Keratinocyte (primary cell): ENCODE results near the gene FTSJ3. TPM values are rescaled to one million over a fixed set of nuclear protein-coding genes. Genes with fewer than 3 reads are reported as not detected.

ENCODE experiments used
- DNase-seq: peaks from one replicate; pipeline ENCODE4 v3.0.0-alpha.2; 2011; ENCODE audit warnings: low read depth, missing footprints, low spot score
- FAIRE-seq: peaks from 2 replicates; lab custom pipeline; 2011; peaks lifted over from hg19 to GRCh38; lab: Jason Lieb, UNC
- H2AFZ ChIP-seq: 2 replicates; pipeline ENCODE4 v1.6.0; 2012; ENCODE audit warnings: low read length, control low read depth, inconsistent platforms; ENCODE audit not compliant: control insufficient read depth
- H3K27ac ChIP-seq: 2 replicates; pipeline ENCODE4 v1.5.1; 2011; ENCODE audit warnings: low read length; ENCODE audit not compliant: control insufficient read depth, insufficient read depth
- H3K27me3 ChIP-seq: 3 replicates; pipeline ENCODE4 v1.6.0; 2011; ENCODE audit warnings: low read length; ENCODE audit not compliant: control insufficient read depth, insufficient read depth; ENCODE audit errors: extremely low read depth
- H3K36me3 ChIP-seq, 2 experiments: 2 replicates in 1 of 2; 3 replicates in 1 of 2; pipeline ENCODE4 v1.5.1; 2011; ENCODE audit warnings: low read length in 2 of 2, mild to moderate bottlenecking in 1 of 2; ENCODE audit not compliant: control insufficient read depth in 2 of 2, insufficient read depth in 2 of 2; ENCODE audit errors: extremely low read depth in 1 of 2
- H3K4me1 ChIP-seq: 3 replicates; pipeline ENCODE4 v1.5.1; 2011; ENCODE audit warnings: low read length; ENCODE audit not compliant: control insufficient read depth, insufficient read depth; ENCODE audit errors: extremely low read depth
- H3K4me2 ChIP-seq: 3 replicates; pipeline ENCODE4 v1.6.0; 2011; ENCODE audit warnings: low read depth, low read length; ENCODE audit not compliant: control insufficient read depth, insufficient read depth; ENCODE audit errors: extremely low read depth
- H3K4me3 ChIP-seq, 3 experiments: fragments of 200-600 bp in 1 of 3; sonication (generic) in 1 of 3; 2 replicates in 2 of 3; 3 replicates in 1 of 3; pipeline ENCODE4 v1.5.1; 2011 to 2016; ENCODE audit warnings: low read length in 3 of 3, mild to moderate bottlenecking in 3 of 3, control low read depth in 2 of 3, inconsistent platforms in 1 of 3, low read depth in 1 of 3, mixed read lengths in 1 of 3, mixed run types in 1 of 3, moderate library complexity in 1 of 3; ENCODE audit not compliant: control insufficient read depth in 2 of 3, insufficient read depth in 2 of 3; ENCODE audit errors: extremely low read depth in 1 of 3
- H3K79me2 ChIP-seq: 2 replicates; pipeline ENCODE4 v1.6.0; 2012; ENCODE audit warnings: low read length; ENCODE audit not compliant: control insufficient read depth, insufficient read depth
- H3K9ac ChIP-seq: 3 replicates; pipeline ENCODE4 v1.6.0; 2011; ENCODE audit warnings: low read length; ENCODE audit not compliant: control insufficient read depth, insufficient read depth; ENCODE audit errors: extremely low read depth
- H3K9me1 ChIP-seq: 3 replicates; pipeline ENCODE4 v1.6.0; 2011; ENCODE audit warnings: low read length; ENCODE audit not compliant: control insufficient read depth, insufficient read depth; ENCODE audit errors: extremely low read depth
- H3K9me3 ChIP-seq: 2 replicates; pipeline ENCODE4 v1.5.1; 2012; ENCODE audit warnings: low read depth, low read length; ENCODE audit not compliant: control insufficient read depth
- H4K20me1 ChIP-seq: 3 replicates; pipeline ENCODE4 v1.6.0; 2011; ENCODE audit warnings: low read length; ENCODE audit not compliant: control insufficient read depth, insufficient read depth; ENCODE audit errors: extremely low read depth
- EZH2 ChIP-seq: IDR thresholded peaks from one replicate; pipeline ENCODE4 v1.6.1; 2012; ENCODE audit warnings: inconsistent platforms, mild to moderate bottlenecking, low read length, moderate library complexity
- dilution Hi-C: fragments of 300-500 bp; cut with MboI; formaldehyde crosslinking; loops from one replicate; pipeline ENCODE4 v1.7.0; 2020; ENCODE audit warnings: low sequenced_read_pairs; ENCODE audit not compliant: extremely low pct_ligation_motif_present
- polyA plus RNA-seq, 5 experiments: library from polyadenylated mRNA; depleted of rRNA in 3 of 5; stranded (reverse) in 3 of 5; stranded (forward) in 1 of 5; unstranded in 1 of 5; fragments of >200 nt; gene quantifications; 1 replicate in 1 of 5; 2 replicates in 3 of 5; 3 replicates in 1 of 5; pipeline versions ENCODE4 v1.2.1 to v1.2.3, GENCODE V29; 2011 to 2012; ENCODE audit warnings: missing spikeins in 2 of 5, low read depth in 1 of 5, low replicate concordance in 1 of 5
- TF ChIP-seq, protein P1 (sequence below), 3 experiments: IDR thresholded peaks in 1 of 3; conservative IDR thresholded peaks in 1 of 3; optimal IDR thresholded peaks in 1 of 3; 2 replicates in 2 of 3; 3 replicates in 1 of 3; pipeline versions ENCODE3 to v1.5.1; 2011; ENCODE audit warnings: low read length in 3 of 3, mild to moderate bottlenecking in 3 of 3, moderate library complexity in 2 of 3, control low read depth in 1 of 3, inconsistent platforms in 1 of 3; ENCODE audit not compliant: insufficient read depth in 2 of 3; ENCODE audit errors: extremely low read depth in 1 of 3

The FTSJ3 gene
- polyA plus RNA-seq, 1 donor (not counting 4 experiments of a cell fraction or from before 2014, with no cell fraction given): 43.7 TPM

GRCh38 chr17:63819131-63819530, 8.3 kb downstream of the FTSJ3 start:
- Histone ChIP-seq H3K4me1 (no peaks in the 10 kb centered on the region), H3K79me2 (peaks cover 15% of the 10 kb centered on the region), H2AFZ (no peak overlapping the region), H3K4me2 (no peak overlapping the region), H4K20me1 (peaks cover 9% of the 10 kb centered on the region), H3K9ac (no peak overlapping the region), H3K27ac (no peak overlapping the region), H3K9me3 (no peaks in the 10 kb centered on the region), H3K27me3 (no peaks in the 10 kb centered on the region), H3K9me1 (no peaks in the 10 kb centered on the region), H3K36me3 (peaks cover 64 to 71% of the 10 kb centered on the region in 2 experiments), H3K4me3 (no peak overlapping the region)
- TF ChIP-seq, protein P1, sequence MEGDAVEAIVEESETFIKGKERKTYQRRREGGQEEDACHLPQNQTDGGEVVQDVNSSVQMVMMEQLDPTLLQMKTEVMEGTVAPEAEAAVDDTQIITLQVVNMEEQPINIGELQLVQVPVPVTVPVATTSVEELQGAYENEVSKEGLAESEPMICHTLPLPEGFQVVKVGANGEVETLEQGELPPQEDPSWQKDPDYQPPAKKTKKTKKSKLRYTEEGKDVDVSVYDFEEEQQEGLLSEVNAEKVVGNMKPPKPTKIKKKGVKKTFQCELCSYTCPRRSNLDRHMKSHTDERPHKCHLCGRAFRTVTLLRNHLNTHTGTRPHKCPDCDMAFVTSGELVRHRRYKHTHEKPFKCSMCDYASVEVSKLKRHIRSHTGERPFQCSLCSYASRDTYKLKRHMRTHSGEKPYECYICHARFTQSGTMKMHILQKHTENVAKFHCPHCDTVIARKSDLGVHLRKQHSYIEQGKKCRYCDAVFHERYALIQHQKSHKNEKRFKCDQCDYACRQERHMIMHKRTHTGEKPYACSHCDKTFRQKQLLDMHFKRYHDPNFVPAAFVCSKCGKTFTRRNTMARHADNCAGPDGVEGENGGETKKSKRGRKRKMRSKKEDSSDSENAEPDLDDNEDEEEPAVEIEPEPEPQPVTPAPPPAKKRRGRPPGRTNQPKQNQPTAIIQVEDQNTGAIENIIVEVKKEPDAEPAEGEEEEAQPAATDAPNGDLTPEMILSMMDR (optimal IDR thresholded peaks at IDR 0.05 in 1 of 3, IDR thresholded peaks at IDR 0.05 in 1 of 3, conservative IDR thresholded peaks at IDR 0.05 in 1 of 3; ENCODE audit: extremely low read depth in 1 of 3, insufficient read depth in 2 of 3, low read length in 3 of 3): no peak
- TF ChIP-seq EZH2: no peak
- DNase-seq: no peak
- no peak for FAIRE-seq
- dilution Hi-C loops: loop anchor here (5.0 kb wide), 1 partner anchor 37 kb away; no protein-coding TSS in a partner anchor

GRCh38 chr17:63817736-63818385, 9.6 kb downstream of the FTSJ3 start:
- peaks cover 9% of the 10 kb centered on the region for H4K20me1 ChIP-seq
- no peak overlapping the region for H2AFZ ChIP-seq
- dilution Hi-C loops: loop anchor here (5.0 kb wide), 1 partner anchor 36 kb away; no protein-coding TSS in a partner anchor
- no peak for TF ChIP-seq EZH2
- TF ChIP-seq, protein P1 (optimal IDR thresholded peaks at IDR 0.05 in 1 of 3, IDR thresholded peaks at IDR 0.05 in 1 of 3, conservative IDR thresholded peaks at IDR 0.05 in 1 of 3; ENCODE audit: extremely low read depth in 1 of 3, insufficient read depth in 2 of 3, low read length in 3 of 3): no peak
- no peak overlapping the region for H3K27ac ChIP-seq
- no peaks in the 10 kb centered on the region for H3K9me3 ChIP-seq
- peaks cover 63 to 67% of the 10 kb centered on the region in 2 experiments for H3K36me3 ChIP-seq
- no peak overlapping the region for H3K4me3 ChIP-seq
- no peak overlapping the region for H3K4me2 ChIP-seq
- no peak for FAIRE-seq
- H3K79me2 ChIP-seq: peaks cover 12% of the 10 kb centered on the region
- DNase-seq: no peak
- H3K27me3 ChIP-seq: no peaks in the 10 kb centered on the region
- no peaks in the 10 kb centered on the region for H3K9me1 ChIP-seq
- no peaks in the 10 kb centered on the region for H3K4me1 ChIP-seq
- no peak overlapping the region for H3K9ac ChIP-seq
